ENCODE results near the gene ATP5PB.

Gene ATP5PB

GRCh38 chr1:111454859-111455641, 5.8 kb downstream of the ATP5PB start:
- Mint-ChIP-seq H3K4me3 (peak overlapping the region; percentile 60), H3K27me3 (no peaks in the 10 kb centered on the region), H3K36me3 (peaks cover 83% of the 10 kb centered on the region), H3K9me3 (no peaks in the 10 kb centered on the region), H3K4me1 (peaks cover 79% of the 10 kb centered on the region), H3K27ac (peak overlapping the region; percentile 91)
- DNase-seq = no peak
- CTCF ChIA-PET = no interaction called here

GRCh38 chr1:111455642-111456031, 6.4 kb downstream of the ATP5PB start:
- CTCF ChIA-PET = interaction anchor here (1.5 kb wide), 1 partner anchor 45 kb away, joined by 3 read pairs; no protein-coding TSS in a partner anchor
- H3K27ac Mint-ChIP-seq = peak overlapping the region; percentile 91
- DNase-seq = no peak
- H3K9me3 Mint-ChIP-seq = no peaks in the 10 kb centered on the region
- peaks cover 74% of the 10 kb centered on the region for H3K4me1 Mint-ChIP-seq
- H3K4me3 Mint-ChIP-seq = peak overlapping the region; percentile 31
- no peaks in the 10 kb centered on the region for H3K27me3 Mint-ChIP-seq
- peaks cover 80% of the 10 kb centered on the region for H3K36me3 Mint-ChIP-seq

GRCh38 chr1:111461765-111462164, 12.5 kb downstream of the ATP5PB start:
- Mint-ChIP-seq H3K27ac (no peak overlapping the region), H3K27me3 (no peaks in the 10 kb centered on the region), H3K9me3 (no peaks in the 10 kb centered on the region), H3K4me3 (no peak overlapping the region), H3K4me1 (peaks cover 19% of the 10 kb centered on the region), H3K36me3 (peaks cover 64% of the 10 kb centered on the region)
- no peak for DNase-seq
- CTCF ChIA-PET = interaction anchor here (1.1 kb wide), 1 partner anchor 11 kb away, joined by 3 read pairs; no protein-coding TSS in a partner anchor

- DNase-seq = no peak
- H3K27ac Mint-ChIP-seq = no peak overlapping the region
- H3K27me3 Mint-ChIP-seq = no peaks in the 10 kb centered on the region
- no peaks in the 10 kb centered on the region for H3K9me3 Mint-ChIP-seq
- CTCF ChIA-PET = interaction anchor here (0.8 to 1.2 kb wide), 4 partner anchors 10 to 274 kb away, joined by 3 read pairs; no protein-coding TSS in a partner anchor
- H3K4me1 Mint-ChIP-seq = peaks cover 14% of the 10 kb centered on the region
- H3K36me3 Mint-ChIP-seq = peaks cover 60% of the 10 kb centered on the region
- no peak overlapping the region for H3K4me3 Mint-ChIP-seq
Measured at GRCh38 chr1:111462370-111463028, 13.2 kb downstream of the ATP5PB start.

GRCh38 chr1:111463029-111463683, 13.9 kb downstream of the ATP5PB start:
- peaks cover 16% of the 10 kb centered on the region for H3K4me1 Mint-ChIP-seq
- H3K27me3 Mint-ChIP-seq = no peaks in the 10 kb centered on the region
- peaks cover 53% of the 10 kb centered on the region for H3K36me3 Mint-ChIP-seq
- H3K27ac Mint-ChIP-seq = no peak overlapping the region
- H3K9me3 Mint-ChIP-seq = no peaks in the 10 kb centered on the region
- CTCF ChIA-PET = interaction anchor here (1.0 to 1.2 kb wide), 2 partner anchors 20 to 273 kb away, joined by 3 read pairs; no protein-coding TSS in a partner anchor
- no peak for DNase-seq
- no peak overlapping the region for H3K4me3 Mint-ChIP-seq

- CTCF ChIA-PET = no interaction called here
Measured at GRCh38 chr1:111465754-111466153, 16.5 kb downstream of the ATP5PB start.

GRCh38 chr1:111466480-111466879, 17.2 kb downstream of the ATP5PB start:
- no peak for DNase-seq
- H3K36me3 Mint-ChIP-seq = peaks cover 31% of the 10 kb centered on the region
- no peaks in the 10 kb centered on the region for H3K9me3 Mint-ChIP-seq
- no peaks in the 10 kb centered on the region for H3K27me3 Mint-ChIP-seq
- H3K4me1 Mint-ChIP-seq = peaks cover 8% of the 10 kb centered on the region
- no peak overlapping the region for H3K27ac Mint-ChIP-seq
- no peak overlapping the region for H3K4me3 Mint-ChIP-seq
- CTCF ChIA-PET = interaction anchor here (1.5 kb wide), 1 partner anchor 19 kb away, joined by 3 read pairs; no protein-coding TSS in a partner anchor

More at GRCh38 chr1:111465754-111466153, 16.5 kb downstream of the ATP5PB start:
- DNase-seq = no peak
- Mint-ChIP-seq H3K27me3 (no peaks in the 10 kb centered on the region), H3K4me3 (no peak overlapping the region), H3K4me1 (peaks cover 8% of the 10 kb centered on the region), H3K27ac (no peak overlapping the region), H3K9me3 (no peaks in the 10 kb centered on the region), H3K36me3 (peaks cover 34% of the 10 kb centered on the region)

- peaks cover 9% of the 10 kb centered on the region for H3K4me1 Mint-ChIP-seq
- peaks cover 24% of the 10 kb centered on the region for H3K36me3 Mint-ChIP-seq
- no peak overlapping the region for H3K27ac Mint-ChIP-seq
- no peak for DNase-seq
- CTCF ChIA-PET = interaction anchor here (1.0 to 1.5 kb wide), 3 partner anchors 17 to 21 kb away, joined by 3 to 4 read pairs (median 3); no protein-coding TSS in a partner anchor
- no peaks in the 10 kb centered on the region for H3K9me3 Mint-ChIP-seq
- H3K27me3 Mint-ChIP-seq = no peaks in the 10 kb centered on the region
- no peak overlapping the region for H3K4me3 Mint-ChIP-seq
Measured at GRCh38 chr1:111467865-111468716, 18.8 kb downstream of the ATP5PB start.

- Mint-ChIP-seq H3K36me3 (peaks cover 22% of the 10 kb centered on the region), H3K27me3 (no peaks in the 10 kb centered on the region), H3K27ac (no peak overlapping the region), H3K9me3 (no peaks in the 10 kb centered on the region), H3K4me1 (peaks cover 10% of the 10 kb centered on the region), H3K4me3 (no peak overlapping the region)
- CTCF ChIA-PET = interaction anchor here (1.4 kb wide), 1 partner anchor 20 kb away, joined by 4 read pairs; no protein-coding TSS in a partner anchor
- no peak for DNase-seq
Measured at GRCh38 chr1:111468717-111469100, 19.4 kb downstream of the ATP5PB start.

- peaks cover 12% of the 10 kb centered on the region for H3K4me1 Mint-ChIP-seq
- no peaks in the 10 kb centered on the region for H3K27me3 Mint-ChIP-seq
- H3K36me3 Mint-ChIP-seq = peaks cover 21% of the 10 kb centered on the region
- H3K27ac Mint-ChIP-seq = no peak overlapping the region
- no peak for DNase-seq
- no peaks in the 10 kb centered on the region for H3K9me3 Mint-ChIP-seq
- H3K4me3 Mint-ChIP-seq = no peak overlapping the region
- CTCF ChIA-PET = interaction anchor here (1.4 kb wide), 1 partner anchor 21 kb away, joined by 4 read pairs; no protein-coding TSS in a partner anchor
Measured at GRCh38 chr1:111469539-111469938, 20.3 kb downstream of the ATP5PB start.

GRCh38 chr1:111470596-111470995, 21.3 kb downstream of the ATP5PB start:
- H3K4me3 Mint-ChIP-seq = no peak overlapping the region
- H3K36me3 Mint-ChIP-seq = peaks cover 19% of the 10 kb centered on the region
- no peak overlapping the region for H3K27ac Mint-ChIP-seq
- no peaks in the 10 kb centered on the region for H3K27me3 Mint-ChIP-seq
- CTCF ChIA-PET = interaction anchor here (2.6 kb wide), 1 partner anchor 37 kb away, joined by 8 read pairs; no protein-coding TSS in a partner anchor
- no peak for DNase-seq
- no peaks in the 10 kb centered on the region for H3K9me3 Mint-ChIP-seq
- H3K4me1 Mint-ChIP-seq = peaks cover 18% of the 10 kb centered on the region

GRCh38 chr1:111471012-111471411, 21.7 kb downstream of the ATP5PB start:
- Mint-ChIP-seq H3K4me3 (no peak overlapping the region), H3K4me1 (peaks cover 22% of the 10 kb centered on the region), H3K27ac (no peak overlapping the region), H3K27me3 (no peaks in the 10 kb centered on the region), H3K9me3 (no peaks in the 10 kb centered on the region), H3K36me3 (peaks cover 22% of the 10 kb centered on the region)
- peak; percentile 84 for DNase-seq
- CTCF ChIA-PET = interaction anchor here (1.1 to 2.6 kb wide), 4 partner anchors 10 to 299 kb away, joined by 3 to 10 read pairs (median 6); no protein-coding TSS in a partner anchor

GRCh38 chr1:111471538-111471937, 22.3 kb downstream of the ATP5PB start:
- H3K9me3 Mint-ChIP-seq = no peaks in the 10 kb centered on the region
- CTCF ChIA-PET = interaction anchor here (0.7 to 2.6 kb wide), 5 partner anchors 10 to 298 kb away, joined by 3 to 10 read pairs (median 3); no protein-coding TSS in a partner anchor
- peaks cover 22% of the 10 kb centered on the region for H3K36me3 Mint-ChIP-seq
- no peak overlapping the region for H3K27ac Mint-ChIP-seq
- peaks cover 28% of the 10 kb centered on the region for H3K4me1 Mint-ChIP-seq
- H3K27me3 Mint-ChIP-seq = no peaks in the 10 kb centered on the region
- H3K4me3 Mint-ChIP-seq = no peak overlapping the region
- DNase-seq = no peak

Data from activated naive CD4-positive, alpha-beta T cell treated with anti-CD3 and anti-CD28 coated beads, Interleukin-2, amount 10 ng/mL, durations not matched to agents 7 days and 5 days (primary cell).